Erythroblast (primary cell): ENCODE results near the gene FANCD2.
"Not testable (repeated sequence)": the region's sequence is repeated elsewhere in the genome, so short reads cannot be mapped to it uniquely, and the experiment has no call there.

ENCODE experiments used
- DNase-seq, 2 experiments: peaks; one replicate each; lab custom pipeline; 2025; lab: John Stamatoyannopoulos, UW
- GATA1 ChIP-seq: IDR thresholded peaks from 2 replicates; pipeline ENCODE4 v1.6.1; 2011; ENCODE audit warnings: low read depth, mild to moderate bottlenecking, control low read depth, low read length, moderate library complexity
- POLR2A ChIP-seq: IDR thresholded peaks from 2 replicates; pipeline ENCODE4 v1.6.1; 2011; ENCODE audit warnings: mild to moderate bottlenecking, low read length

Gene FANCD2

DNA sequence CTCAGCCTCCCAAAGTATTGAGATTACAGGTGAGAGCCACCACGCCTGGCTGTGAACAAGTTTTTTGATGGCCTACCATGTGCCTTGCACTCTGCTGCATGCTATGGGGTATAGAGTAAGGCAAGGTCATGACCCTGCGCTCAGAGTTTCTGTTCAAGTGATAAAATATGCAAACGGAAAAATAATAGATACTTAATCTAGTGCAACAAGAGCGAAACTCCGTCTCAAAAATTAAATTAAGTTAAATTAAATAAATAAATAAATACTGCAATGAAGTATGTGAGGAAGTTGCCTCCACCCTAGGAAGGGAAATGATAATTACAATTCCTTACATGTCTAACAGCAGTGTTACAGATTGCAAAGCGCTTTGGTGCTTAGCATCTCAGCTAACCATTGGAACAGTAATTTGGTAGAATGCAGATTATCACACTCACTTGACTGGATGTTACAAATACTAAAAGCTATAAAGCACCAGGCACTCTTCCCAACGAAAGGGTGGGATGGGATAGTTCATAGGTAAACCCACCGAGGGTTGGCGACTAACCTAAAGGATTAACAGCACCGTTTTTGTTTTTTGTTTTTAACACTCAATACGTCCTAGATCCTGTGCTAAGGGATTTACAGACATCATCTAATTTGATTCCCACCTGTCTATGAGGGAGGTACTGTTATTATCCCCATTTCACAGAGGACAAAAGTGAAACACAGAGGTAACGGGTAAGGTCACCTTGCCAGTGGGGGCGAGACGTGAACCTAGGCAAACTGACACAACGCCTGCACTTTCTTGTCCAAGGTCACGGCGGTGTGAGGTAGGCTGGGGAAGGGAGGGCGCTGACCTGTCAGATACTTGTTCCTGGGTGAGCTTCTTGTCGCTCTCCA, 793 bp upstream of the FANCD2 start:
- peak in 1 of 2 experiments; percentile 48 for DNase-seq
- TF ChIP-seq POLR2A, result no peak
- TF ChIP-seq GATA1, result no peak

DNA sequence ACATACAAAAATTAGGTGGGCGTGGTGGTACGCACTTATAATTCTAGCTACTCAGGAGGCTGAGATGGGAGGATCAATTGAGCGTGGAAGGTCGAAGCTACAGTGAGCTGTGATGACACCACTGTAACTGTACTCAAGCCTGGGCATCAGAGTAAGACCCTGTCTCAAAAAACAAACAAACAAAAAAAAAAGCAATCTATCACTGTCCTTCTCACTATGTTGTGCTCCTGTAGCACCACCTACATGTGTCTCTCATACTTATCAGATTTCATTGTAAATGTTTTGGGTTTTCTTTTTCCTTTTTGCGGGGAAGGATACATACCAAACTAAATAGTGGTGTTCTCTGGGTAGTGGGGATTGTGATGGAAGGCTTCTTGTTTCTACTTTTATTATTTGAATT, 14.8 kb downstream of the FANCD2 start:
- TF ChIP-seq GATA1 (no peak), POLR2A (no peak)
- no peak for DNase-seq

DNA sequence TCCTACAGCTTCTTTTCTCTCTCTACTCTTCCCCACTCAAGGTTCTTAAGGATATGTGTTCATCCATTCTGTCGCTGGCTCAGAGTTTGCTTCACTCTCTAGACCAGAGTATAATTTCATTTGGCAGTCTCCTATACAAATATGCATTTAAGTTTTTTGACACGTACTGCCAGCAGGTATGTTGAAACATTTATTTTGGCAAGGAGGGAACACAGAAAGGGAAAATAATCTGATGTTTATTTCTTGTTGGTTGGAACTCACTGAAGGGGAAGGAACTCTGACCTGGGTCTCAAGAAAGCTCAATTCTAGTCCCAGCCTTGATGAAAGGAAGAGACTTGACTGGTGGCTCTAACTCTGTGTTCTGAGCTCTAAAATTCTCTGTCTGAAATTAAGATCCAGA, 21.6 kb downstream of the FANCD2 start:
- no peak for DNase-seq
- TF ChIP-seq GATA1 (no peak), POLR2A (no peak)

DNA sequence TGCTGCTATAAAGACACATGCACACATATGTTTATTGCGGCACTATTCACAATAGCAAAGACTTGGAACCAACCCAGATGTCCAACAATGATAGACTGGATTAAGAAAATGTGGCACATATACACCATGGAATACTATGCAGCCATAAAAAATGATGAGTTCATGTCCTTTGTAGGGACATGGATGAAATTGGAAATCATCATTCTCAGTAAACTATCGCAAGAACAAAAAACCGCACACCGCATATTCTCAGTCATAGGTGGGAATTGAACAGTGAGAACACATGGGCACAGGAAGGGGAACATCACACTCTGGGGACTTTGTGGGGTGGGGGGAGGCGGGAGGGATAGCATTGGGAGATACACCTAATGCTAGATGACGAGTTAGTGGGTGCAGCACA, 26.8 kb downstream of the FANCD2 start:
- not testable (repeated sequence) for DNase-seq

DNA sequence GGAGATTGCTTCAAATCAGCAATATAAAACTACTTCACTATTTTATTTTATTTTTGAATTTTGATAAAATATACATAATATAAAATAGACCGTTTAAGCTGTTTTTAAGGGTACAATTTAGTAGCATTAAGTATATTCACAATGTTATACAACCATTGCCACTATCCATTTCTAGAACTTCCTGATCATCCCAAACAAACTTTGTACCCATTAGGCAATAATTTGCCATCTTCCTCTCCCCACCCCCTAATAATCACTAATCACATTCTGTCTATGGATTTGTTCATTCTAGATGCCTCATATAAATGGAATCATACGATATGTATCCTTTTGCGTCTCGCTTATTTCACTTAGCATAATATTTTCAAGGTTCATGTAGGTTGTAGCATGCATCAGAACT, 28.9 kb downstream of the FANCD2 start:
- TF ChIP-seq GATA1, result no peak
- no peak for TF ChIP-seq POLR2A
- DNase-seq, result no peak

DNA sequence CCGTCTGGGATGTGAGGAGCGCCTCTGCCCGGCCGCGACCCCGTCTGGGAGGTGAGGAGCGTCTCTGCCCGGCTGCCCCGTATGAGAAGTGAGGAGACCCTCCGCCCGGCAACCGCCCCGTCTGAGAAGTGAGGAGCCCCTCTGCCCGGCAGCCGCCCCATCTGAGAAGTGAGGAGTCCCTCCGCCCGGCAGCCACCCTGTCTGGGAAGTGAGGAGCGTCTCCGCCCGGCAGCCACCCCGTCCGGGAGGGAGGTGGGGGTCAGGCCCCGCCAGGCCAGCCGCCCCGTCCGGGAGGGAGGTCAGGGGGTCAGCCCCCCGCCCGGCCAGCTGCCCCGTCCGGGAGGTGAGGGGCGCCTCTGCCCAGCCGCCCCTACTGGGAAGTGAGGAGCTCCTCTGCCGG, 43.8 kb downstream of the FANCD2 start:
- not testable (repeated sequence) for DNase-seq

DNA sequence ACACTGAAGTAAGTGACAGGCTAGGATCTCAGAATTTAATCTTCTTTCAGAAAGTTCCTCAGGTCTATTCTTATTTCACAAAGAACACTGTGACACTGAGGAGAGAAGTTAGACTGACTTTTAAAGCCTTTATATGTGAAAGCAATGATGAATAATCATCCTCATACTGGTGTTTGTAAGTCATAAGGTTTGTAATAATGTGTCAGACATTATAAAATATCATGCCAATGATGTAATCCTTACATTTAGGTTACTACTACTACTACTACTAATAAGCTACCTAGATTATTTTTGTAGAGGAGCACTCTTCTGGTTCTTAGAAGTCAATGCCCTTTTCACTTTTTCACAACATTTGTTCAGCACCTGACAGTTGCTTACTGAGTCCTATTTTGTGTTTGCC, 48.4 kb downstream of the FANCD2 start:
- TF ChIP-seq POLR2A (no peak), GATA1 (no peak)
- DNase-seq, result no peak

DNA sequence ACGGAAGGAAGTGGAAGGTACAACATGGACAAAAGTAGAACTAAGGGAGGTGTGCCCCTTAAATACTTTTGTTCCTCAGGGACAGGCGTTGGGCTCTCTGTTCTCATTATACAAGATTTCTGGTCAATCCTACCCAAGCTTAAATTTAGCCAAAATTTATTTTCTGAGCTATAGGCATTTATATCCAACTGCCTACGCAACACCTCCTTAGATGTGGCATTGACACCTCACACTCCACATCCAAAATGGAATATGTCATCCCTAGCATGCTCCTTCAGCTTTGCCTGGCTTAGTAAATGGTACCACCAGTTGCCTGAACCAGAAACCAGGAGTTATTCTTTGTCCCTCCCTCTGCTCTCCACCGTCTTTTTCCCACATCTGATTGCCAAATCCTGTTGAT, 55.6 kb downstream of the FANCD2 start:
- no peak for DNase-seq
- no peak for TF ChIP-seq GATA1
- no peak for TF ChIP-seq POLR2A

DNA sequence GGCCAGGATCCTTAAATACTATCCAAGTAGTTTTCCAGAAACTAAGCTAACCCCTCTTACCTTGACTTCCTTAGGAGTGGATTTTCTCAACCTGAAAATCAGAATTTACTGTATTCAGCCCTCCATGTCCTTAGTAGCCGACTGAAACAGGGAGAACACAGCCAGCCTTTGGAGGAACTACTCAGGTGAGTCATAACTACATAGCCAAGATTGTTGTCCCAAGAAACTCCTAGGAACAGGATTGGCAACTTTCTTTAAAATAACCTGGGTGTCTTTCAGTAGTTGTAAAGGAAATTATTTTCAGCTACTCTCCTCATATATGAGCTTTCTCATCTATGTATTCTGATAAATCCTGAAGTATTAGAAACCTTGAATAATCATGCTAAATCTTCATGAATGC, 59.5 kb downstream of the FANCD2 start:
- no peak for DNase-seq
- no peak for TF ChIP-seq POLR2A
- TF ChIP-seq GATA1, result no peak

DNA sequence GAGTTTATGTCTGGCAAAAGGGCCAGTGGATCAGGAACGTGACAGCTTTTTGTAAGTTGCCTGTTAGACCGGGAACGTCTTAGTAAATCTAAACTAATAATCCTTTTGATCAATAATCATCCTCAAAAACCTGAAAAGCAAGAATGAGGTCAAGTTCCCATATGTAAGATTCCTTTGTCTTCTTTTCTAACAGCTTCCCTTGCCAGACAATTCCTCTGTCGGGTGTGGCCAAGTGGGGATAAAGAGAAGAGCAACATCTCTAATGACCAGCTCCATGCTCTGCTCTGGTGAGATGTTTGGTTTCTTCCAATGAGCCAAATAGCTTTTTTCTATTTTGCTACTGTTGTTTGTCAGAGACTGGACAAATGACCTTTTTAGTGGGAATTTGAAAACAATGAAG, 62.0 kb downstream of the FANCD2 start:
- DNase-seq, result no peak
- TF ChIP-seq POLR2A (no peak), GATA1 (no peak)

DNA sequence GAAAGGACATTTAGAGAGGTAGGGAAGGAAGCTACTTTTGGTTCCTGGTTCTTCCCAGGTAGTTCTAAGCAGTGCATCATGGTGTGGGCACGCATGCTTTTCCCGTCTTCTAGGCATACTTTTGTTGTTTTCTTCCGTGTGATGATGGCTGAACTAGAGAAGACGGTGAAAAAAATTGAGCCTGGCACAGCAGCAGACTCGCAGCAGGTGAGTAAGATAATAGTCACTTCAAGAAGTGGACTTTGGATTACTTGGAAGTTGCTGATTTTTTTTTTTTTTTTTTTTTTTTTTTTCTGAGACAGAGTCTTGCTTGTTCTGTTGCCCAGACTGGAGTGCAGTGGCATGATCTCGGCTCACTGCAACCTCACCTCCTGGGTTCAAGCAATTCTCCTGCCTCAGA, 63.9 kb downstream of the FANCD2 start:
- no peak for DNase-seq
- TF ChIP-seq GATA1 (no peak), POLR2A (no peak)

DNA sequence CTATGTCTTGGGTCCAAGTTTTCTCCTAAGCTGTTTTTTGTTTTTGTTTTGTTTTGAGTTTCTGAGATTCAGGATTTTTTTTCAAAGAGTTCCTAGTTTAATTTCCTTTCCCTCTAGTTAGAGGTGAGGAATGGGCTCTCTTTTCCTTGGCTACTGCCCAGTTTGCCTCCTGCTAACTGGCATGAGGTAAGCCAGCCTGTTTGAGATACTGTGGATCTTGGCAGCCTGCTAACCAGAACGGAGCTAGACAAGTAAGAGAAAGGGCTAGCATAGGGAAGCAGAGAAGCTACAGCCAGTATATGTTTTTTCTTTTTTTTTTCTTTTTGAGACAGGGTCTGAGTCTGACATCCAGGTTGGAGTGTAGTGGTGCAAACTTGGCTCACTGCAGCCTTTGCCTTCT, 64.5 kb downstream of the FANCD2 start:
- DNase-seq, result not testable (repeated sequence)

DNA sequence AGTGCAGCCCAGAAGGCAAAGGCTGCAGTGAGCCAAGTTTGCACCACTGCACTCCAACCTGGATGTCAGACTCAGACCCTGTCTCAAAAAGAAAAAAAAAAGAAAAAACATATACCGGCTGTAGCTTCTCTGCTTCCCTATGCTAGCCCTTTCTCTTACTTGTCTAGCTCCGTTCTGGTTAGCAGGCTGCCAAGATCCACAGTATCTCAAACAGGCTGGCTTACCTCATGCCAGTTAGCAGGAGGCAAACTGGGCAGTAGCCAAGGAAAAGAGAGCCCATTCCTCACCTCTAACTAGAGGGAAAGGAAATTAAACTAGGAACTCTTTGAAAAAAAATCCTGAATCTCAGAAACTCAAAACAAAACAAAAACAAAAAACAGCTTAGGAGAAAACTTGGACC, 65.2 kb downstream of the FANCD2 start:
- DNase-seq, result not testable (repeated sequence)

DNA sequence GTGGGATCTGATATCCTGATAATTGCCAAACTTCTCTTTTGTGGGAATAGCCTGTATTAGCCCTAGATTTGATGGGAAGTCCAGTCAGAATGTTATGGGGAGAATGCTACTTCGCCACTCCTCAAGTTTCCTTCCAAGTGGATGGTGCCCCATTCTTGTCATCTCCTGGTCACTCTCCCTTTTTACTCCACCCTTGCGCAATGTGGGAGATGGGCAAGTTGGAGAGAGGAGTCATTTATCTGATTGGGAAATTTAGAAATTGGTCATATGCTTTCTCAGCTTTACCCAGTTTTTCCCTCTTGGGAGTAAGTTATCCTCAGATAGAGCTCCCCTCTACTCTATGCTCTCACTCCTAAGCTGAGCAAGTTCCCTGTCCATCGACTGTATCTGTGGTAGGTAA, 67.4 kb downstream of the FANCD2 start:
- DNase-seq, result no peak
- no peak for TF ChIP-seq GATA1
- TF ChIP-seq POLR2A, result no peak

DNA sequence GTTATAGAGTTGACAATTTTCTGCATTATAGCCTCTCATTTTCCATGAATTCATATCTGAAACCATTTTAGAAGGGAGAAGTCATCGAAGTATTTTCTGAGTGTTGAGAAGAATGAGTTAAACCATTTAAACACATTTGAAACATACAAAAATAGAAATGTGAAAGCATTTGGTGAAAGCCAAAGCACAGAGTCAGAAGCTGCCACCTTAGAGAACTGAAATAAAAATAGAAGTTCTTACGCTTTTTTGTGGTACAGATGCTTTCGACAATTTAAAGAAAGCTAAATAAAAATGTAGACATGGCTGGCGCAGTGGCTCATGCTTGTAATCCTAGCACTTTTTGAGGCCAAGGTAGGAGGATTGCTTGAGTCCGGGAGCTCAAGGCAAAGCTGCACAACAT, 72.8 kb downstream of the FANCD2 start:
- TF ChIP-seq GATA1, result no peak
- TF ChIP-seq POLR2A, result no peak
- no peak for DNase-seq
